Stimulated activated CD4-positive, alpha-beta T cell treated with anti-CD3 and anti-CD28 coated beads, Interleukin-15, amount 100 ng/mL, for 24 hours (primary cell): ENCODE results near the gene SMAD6.

Experiments
- DNase-seq: peaks from one replicate; pipeline ENCODE4 v3.0.0-alpha.2; 2020

The SMAD6 gene

GRCh38 chr15:66702035-66702786, at the start of gene SMAD6:
SMAD6 (plus strand) TSS chr15:66702236; CDS start chr15:66703259, 1,023 bp downstream.
- peak; percentile 85 for DNase-seq

GRCh38 chr15:66652806-66653205, 49.2 kb upstream of the SMAD6 start:
- no peak for DNase-seq

- no peak for DNase-seq
These were observed 48.6 kb upstream of the SMAD6 start for GRCh38 chr15:66653398-66653797.

GRCh38 chr15:66653852-66654251, 48.2 kb upstream of the SMAD6 start:
- DNase-seq: no peak

GRCh38 chr15:66654361-66654738, 47.7 kb upstream of the SMAD6 start:
- no peak for DNase-seq

GRCh38 chr15:66654739-66655375, 47.2 kb upstream of the SMAD6 start:
- DNase-seq: peak; percentile 43

GRCh38 chr15:66655511-66655910, 46.5 kb upstream of the SMAD6 start:
- no peak for DNase-seq

GRCh38 chr15:66655997-66656396, 46.0 kb upstream of the SMAD6 start:
- no peak for DNase-seq

- DNase-seq: no peak
These were observed 44.6 kb upstream of the SMAD6 start for GRCh38 chr15:66657185-66658020.

- DNase-seq: no peak
These were observed 44.0 kb upstream of the SMAD6 start for GRCh38 chr15:66658044-66658443.

GRCh38 chr15:66658855-66659254, 43.2 kb upstream of the SMAD6 start:
- DNase-seq: no peak

- no peak for DNase-seq
These were observed 42.7 kb upstream of the SMAD6 start for GRCh38 chr15:66659384-66659783.

GRCh38 chr15:66661432-66662096, 40.5 kb upstream of the SMAD6 start:
- DNase-seq: no peak

GRCh38 chr15:66662522-66662921, 39.5 kb upstream of the SMAD6 start:
- DNase-seq: no peak

- DNase-seq: no peak
These were observed 38.4 kb upstream of the SMAD6 start for GRCh38 chr15:66663664-66664063.

GRCh38 chr15:66670175-66670574, 31.9 kb upstream of the SMAD6 start:
- no peak for DNase-seq

- DNase-seq: no peak
These were observed 31.1 kb upstream of the SMAD6 start for GRCh38 chr15:66670762-66671580.

- no peak for DNase-seq
These were observed 29.2 kb upstream of the SMAD6 start for GRCh38 chr15:66672867-66673266.

- peak; percentile 71 for DNase-seq
These were observed 28.4 kb upstream of the SMAD6 start for GRCh38 chr15:66673410-66674322.

- DNase-seq: no peak
These were observed 27.3 kb upstream of the SMAD6 start for GRCh38 chr15:66674756-66675155.

GRCh38 chr15:66675446-66675845, 26.6 kb upstream of the SMAD6 start:
- no peak for DNase-seq
